ENCODE results near the gene GORAB.

DNA sequence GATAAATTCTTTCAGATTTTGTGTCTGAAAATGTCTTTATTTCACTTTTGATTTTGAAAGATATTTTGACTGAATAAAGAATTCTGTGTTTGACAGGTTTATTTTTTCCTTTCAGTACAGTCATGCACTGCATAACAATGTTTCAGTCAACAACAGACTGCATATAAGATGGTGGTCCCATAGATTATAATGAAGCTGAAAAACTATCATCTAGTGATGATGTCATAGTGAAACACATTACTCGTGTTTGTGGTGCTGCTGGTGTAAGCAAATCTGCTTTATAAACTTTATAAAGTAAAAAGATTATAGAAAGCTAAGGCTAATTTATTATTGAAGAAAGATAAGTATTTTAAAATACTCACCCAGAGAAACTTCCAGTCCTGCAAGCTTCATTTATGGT, 66.7 kb downstream of the GORAB start:
- TF ChIP-seq EZH2phosphoT487 (conservative IDR thresholded peaks at IDR 0.05; ENCODE audit: low read length), result no peak
- TF ChIP-seq, protein P1, sequence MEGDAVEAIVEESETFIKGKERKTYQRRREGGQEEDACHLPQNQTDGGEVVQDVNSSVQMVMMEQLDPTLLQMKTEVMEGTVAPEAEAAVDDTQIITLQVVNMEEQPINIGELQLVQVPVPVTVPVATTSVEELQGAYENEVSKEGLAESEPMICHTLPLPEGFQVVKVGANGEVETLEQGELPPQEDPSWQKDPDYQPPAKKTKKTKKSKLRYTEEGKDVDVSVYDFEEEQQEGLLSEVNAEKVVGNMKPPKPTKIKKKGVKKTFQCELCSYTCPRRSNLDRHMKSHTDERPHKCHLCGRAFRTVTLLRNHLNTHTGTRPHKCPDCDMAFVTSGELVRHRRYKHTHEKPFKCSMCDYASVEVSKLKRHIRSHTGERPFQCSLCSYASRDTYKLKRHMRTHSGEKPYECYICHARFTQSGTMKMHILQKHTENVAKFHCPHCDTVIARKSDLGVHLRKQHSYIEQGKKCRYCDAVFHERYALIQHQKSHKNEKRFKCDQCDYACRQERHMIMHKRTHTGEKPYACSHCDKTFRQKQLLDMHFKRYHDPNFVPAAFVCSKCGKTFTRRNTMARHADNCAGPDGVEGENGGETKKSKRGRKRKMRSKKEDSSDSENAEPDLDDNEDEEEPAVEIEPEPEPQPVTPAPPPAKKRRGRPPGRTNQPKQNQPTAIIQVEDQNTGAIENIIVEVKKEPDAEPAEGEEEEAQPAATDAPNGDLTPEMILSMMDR (IDR thresholded peaks at IDR 0.05; ENCODE audit: insufficient read depth, low read length, poor library complexity, severe bottlenecking), result no peak

Data from SU-DHL-6 (cell line).